ENCODE results near the gene SRRM3. TPM values are rescaled to one million over a fixed set of nuclear protein-coding genes. Genes with fewer than 3 reads are reported as not detected.

Gene SRRM3
- total RNA-seq, 1 experiment from 2014 or later, result 12.7 TPM

- Histone ChIP-seq H2AFZ (ENCODE audit: low read depth, low read length, poor library complexity, severe bottlenecking) (no peak overlapping the region), H3K4me1 (ENCODE audit: control insufficient read depth in 1 of 2, insufficient read depth in 2 of 2, low read length in 2 of 2) (peaks cover 0 to 3% of the 10 kb centered on the region in 2 experiments; a peak in 1 of 4 replicates), H3K36me3 (ENCODE audit: control insufficient read depth in 1 of 2, insufficient read depth in 2 of 2, low read length in 2 of 2) (no peaks in the 10 kb centered on the region), H4K20me1 (ENCODE audit: insufficient read depth) (no peaks in the 10 kb centered on the region), H3K79me2 (ENCODE audit: insufficient read depth, low read length) (no peaks in the 10 kb centered on the region), H3K4me3 (replicated peaks in 1 of 2; ENCODE audit: low read depth in 1 of 2, low read length in 2 of 2) (no peak overlapping the region), H3K27me3 (ENCODE audit: insufficient read depth, low read length) (no peaks in the 10 kb centered on the region), H3K4me2 (ENCODE audit: low read length) (no peak overlapping the region), H3K9ac (ENCODE audit: low read length) (no peak overlapping the region), H3K9me3 (ENCODE audit: control insufficient read depth in 1 of 2, insufficient read depth in 1 of 2, low read depth in 1 of 2, low read length in 2 of 2) (peaks cover 0 to 5% of the 10 kb centered on the region in 2 experiments; a peak in 1 of 4 replicates), H3K27ac (ENCODE audit: low read depth, low read length) (no peak overlapping the region), H3K9me2 (ENCODE audit: insufficient read depth) (no peaks in the 10 kb centered on the region)
- CTCF ChIA-PET, result no interaction called here
- POLR2A ChIA-PET, result no interaction called here
- DNase-seq (ENCODE audit: low read depth, low spot score) (no peak), ATAC-seq (no peak)
- RAD21 ChIA-PET (ENCODE audit: low non-redundant PET in 1 of 2, low total read pairs in 2 of 2, uncharacterized antibody in 2 of 2, unreplicated experiment in 2 of 2), result no interaction called here
- intact Hi-C loops (cut with micrococcal nuclease), result no loop called here
- TF ChIP-seq POLR2A (IDR thresholded peaks at IDR 0.05; ENCODE audit: borderline replicate concordance, extremely low read depth, insufficient read depth, insufficient read length), result no peak
- no peak for TF ChIP-seq ZNF274 (IDR thresholded peaks at IDR 0.05; ENCODE audit: low read depth, low read length)
- no peak for TF ChIP-seq EZH2phosphoT487 (IDR thresholded peaks at IDR 0.05; ENCODE audit: borderline replicate concordance)
- TF ChIP-seq REST (IDR thresholded peaks at IDR 0.05; ENCODE audit: low read depth), result no peak
- TF ChIP-seq JUND (IDR thresholded peaks at IDR 0.05), result no peak
- TF ChIP-seq POLR2AphosphoS5 (IDR thresholded peaks at IDR 0.05; ENCODE audit: low read depth, low read length), result no peak
- TF ChIP-seq SIN3A (IDR thresholded peaks at IDR 0.05; ENCODE audit: low read depth), result no peak
- TF ChIP-seq ZFX (IDR thresholded peaks at IDR 0.05), result no peak
- no peak for TF ChIP-seq ELF1 (IDR thresholded peaks at IDR 0.05; ENCODE audit: borderline replicate concordance, low read depth)
- TF ChIP-seq CTCF (IDR thresholded peaks at IDR 0.05 in 2 of 3, conservative IDR thresholded peaks at IDR 0.05 in 1 of 3; ENCODE audit: borderline replicate concordance in 1 of 3, insufficient read depth in 1 of 3, low read depth in 2 of 3, low read length in 2 of 3), result no peak
- no peak for TF ChIP-seq CBX3 (IDR thresholded peaks at IDR 0.05; ENCODE audit: low read depth)
- no TSS peak for BruUV-seq (replicated peaks)
Observed at GRCh38 chr7:76189276-76189675, 12.4 kb upstream of the SRRM3 start.

All from HCT116 (cell line).